ENCODE measurements around the gene MBNL1. TPM values are rescaled to one million over a fixed set of nuclear protein-coding genes. Genes with fewer than 3 reads are reported as not detected.

The MBNL1 gene
- total RNA-seq, 1 donor from 2014 or later: 719 TPM

DNA sequence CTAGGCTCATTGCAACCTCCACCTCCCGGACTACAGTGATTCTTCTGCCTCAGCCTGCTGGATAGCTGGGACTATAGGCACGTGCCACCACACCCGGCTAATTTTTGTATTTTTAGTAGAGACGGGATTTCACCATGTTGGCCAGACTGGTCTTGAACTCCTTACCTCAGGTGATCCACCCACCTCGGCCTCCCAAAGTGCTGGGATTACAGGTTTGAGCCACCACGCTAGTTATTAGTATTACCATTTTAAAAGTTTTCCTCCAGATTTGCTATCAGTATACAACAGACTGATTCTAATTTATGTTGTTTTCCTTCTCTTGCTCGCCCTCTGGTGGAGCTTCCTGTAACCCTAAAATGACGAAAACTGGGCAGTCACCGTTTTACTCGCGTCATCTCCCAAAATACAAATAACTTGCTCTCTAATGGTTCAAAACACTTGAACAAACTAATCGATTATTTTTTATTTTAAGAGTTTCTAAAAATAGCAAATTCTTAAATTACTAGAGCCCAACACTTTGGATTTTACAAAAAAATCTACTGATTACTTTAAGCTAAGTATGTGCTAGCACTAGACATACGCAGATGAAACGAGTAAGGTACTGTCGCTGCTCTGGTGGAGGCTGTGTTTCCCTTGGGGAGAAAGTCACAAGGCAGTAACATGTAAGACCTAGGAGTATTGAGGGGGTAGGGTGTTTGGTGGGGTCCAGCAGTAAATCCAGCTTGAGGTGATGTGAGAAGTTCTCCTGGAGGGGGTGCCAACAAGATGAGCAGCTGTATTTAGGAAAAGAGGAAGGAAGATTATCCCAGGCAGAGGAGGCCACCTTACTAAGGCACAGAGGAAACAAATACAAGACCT, 203.3 kb downstream of the MBNL1 start:
- peak; percentile 73 for DNase-seq (ENCODE audit: low spot score)

DNA sequence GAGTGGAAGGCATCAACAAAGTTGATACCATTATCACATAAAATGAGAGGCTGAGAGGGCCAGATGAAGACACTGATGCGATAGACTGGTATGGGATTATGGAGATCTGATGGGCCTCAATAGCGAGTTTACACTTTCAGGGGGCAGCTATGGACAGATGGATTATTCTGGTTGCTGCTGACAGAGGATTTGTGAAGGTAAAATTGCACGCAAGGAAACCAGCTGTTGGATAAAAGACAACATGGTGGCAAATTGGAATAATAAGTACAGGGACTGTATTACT, 203.9 kb downstream of the MBNL1 start:
- DNase-seq (ENCODE audit: low spot score): no peak

- DNase-seq (ENCODE audit: low spot score): peak; percentile 80
These were observed 205.9 kb downstream of the MBNL1 start for GRCh38 chr3:152474585-152474984.

GRCh38 chr3:152477422-152477821, 208.7 kb downstream of the MBNL1 start:
- peak; percentile 30 for DNase-seq (ENCODE audit: low spot score)

- no peak for DNase-seq (ENCODE audit: low spot score)
These were observed 211.7 kb downstream of the MBNL1 start for GRCh38 chr3:152480282-152480953.

GRCh38 chr3:152486364-152486763, 217.6 kb downstream of the MBNL1 start:
- no peak for DNase-seq (ENCODE audit: low spot score)

DNA sequence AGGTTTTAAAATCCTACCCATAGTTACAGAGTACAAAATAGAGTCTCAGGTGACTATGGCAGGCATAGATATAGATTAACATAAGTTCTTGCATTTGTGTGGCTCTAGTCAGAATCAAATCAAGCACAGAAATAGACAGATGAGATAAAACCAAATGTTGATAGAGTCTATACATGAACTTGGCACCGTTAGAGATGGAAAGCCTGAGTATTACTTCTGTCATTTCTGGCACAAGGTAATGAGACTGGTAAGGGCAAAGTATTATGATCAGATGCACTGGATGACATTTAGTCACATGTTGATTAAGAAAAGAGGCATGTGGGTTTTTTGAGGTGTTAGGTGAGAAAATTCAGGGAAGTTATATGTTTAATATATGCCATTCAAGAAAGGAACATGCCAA, 219.7 kb downstream of the MBNL1 start:
- DNase-seq (ENCODE audit: low spot score): no peak

DNA sequence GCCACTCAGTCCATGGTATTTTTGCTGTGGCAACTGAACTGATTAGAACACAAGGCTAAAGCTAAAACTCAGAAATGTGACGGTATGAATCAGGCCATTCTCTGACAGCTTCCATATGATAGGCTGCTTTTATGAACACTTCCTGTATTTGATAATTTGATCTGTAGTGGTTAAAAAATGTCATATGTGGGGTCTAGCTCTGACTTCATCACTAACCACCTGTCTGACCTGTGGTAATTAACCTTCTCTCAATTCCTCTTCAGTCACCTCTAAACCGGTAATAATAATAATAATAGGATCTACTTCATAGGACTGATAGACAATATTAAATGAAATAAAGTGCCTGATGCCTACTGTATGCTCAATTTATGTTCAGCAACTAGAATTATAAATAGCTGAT, 223.2 kb downstream of the MBNL1 start:
- DNase-seq (ENCODE audit: low spot score): no peak

DNA sequence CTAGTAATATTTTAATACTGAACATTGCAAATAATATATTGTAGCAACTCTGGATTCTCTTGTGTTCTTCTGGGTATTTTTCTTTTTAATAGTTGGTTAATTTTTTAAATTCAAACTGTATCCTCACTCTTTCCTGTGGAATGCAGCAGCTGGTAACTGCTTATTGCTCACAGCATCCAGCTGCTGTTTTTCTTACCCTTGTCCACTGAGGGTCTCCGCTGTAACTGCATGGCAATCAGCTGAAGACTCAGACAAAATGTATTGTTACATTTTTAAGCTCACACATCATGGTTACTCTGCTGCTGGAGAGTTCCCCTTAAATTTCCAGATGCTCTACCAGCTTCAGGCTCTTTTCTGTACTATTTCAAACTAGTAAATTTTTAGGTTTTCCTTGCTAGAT, 227.6 kb downstream of the MBNL1 start:
- DNase-seq (ENCODE audit: low spot score): no peak

- no peak for DNase-seq (ENCODE audit: low spot score)
These were observed 228.0 kb downstream of the MBNL1 start for GRCh38 chr3:152496716-152497115.

DNA sequence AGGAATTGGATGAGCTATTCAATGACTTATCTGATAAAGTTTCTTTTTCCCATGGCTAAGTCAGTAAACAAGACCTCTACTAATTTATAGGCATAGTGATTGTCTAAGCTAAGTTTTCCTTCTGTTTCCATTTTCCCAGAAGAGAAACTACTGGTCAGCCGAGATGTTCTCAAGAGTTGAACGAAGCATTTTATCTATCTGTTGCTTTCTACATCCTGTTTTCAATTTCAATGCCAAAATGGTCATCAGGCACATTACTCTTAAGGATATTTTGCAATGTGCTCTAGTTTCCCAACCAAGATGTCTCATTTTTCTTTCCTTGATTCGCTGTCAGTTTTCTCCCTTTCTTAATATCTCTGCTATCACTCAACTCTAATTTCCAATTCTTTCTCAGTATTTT, 228.7 kb downstream of the MBNL1 start:
- no peak for DNase-seq (ENCODE audit: low spot score)

- DNase-seq (ENCODE audit: low spot score): no peak
These were observed 229.2 kb downstream of the MBNL1 start for GRCh38 chr3:152497890-152498289.

DNA sequence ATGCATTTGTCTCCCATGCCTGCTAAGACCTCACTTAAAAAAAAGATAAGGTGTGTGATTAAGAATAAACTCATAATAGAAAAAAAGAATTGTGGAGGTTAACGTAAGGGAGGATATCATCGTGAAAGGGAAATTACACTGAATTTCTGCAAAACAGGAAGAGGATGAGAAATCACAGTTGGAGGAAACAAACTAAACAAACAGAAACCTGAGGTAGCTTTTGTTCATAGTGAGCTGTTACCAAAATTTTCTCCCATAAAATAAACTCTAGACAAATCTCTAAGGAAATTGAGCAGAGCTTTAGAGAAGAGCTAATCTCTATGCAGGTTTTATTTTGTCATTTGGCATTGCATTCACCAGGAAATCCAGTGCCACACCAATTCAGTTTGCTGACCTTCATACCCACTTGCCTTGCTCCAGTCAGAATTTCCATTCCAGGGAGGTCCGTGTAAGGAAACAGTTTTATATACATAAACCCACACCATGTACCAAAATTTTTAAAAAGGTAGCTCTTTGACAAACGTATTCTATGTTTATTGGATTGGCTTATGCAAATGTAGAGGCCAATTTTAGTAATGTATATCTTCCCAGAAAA, 231.2 kb downstream of the MBNL1 start:
- DNase-seq (ENCODE audit: low spot score): no peak

- no peak for DNase-seq (ENCODE audit: low spot score)
These were observed 237.2 kb downstream of the MBNL1 start for GRCh38 chr3:152505926-152506325.

- DNase-seq (ENCODE audit: low spot score): peak; percentile 44
These were observed 240.0 kb downstream of the MBNL1 start for GRCh38 chr3:152508705-152509104.

DNA sequence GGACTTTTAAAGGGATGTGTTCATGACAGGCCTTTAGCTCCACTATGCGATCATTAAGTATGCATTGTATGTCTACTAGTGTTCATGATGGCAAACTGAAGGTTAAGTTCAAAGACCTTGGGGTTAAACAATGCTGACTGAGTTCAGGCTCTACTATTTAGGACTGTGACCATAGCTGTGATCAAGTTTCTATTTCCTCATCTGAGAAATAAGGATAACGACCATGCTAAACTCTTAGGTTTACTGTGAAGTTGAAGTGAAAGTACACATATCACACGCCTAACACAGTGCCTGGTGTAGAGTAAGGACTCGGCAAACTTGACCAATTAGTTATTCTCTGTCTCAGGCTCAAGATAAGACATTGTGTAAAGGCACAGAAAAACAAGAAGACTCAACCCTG, 243.2 kb downstream of the MBNL1 start:
- DNase-seq (ENCODE audit: low spot score): no peak

DNA sequence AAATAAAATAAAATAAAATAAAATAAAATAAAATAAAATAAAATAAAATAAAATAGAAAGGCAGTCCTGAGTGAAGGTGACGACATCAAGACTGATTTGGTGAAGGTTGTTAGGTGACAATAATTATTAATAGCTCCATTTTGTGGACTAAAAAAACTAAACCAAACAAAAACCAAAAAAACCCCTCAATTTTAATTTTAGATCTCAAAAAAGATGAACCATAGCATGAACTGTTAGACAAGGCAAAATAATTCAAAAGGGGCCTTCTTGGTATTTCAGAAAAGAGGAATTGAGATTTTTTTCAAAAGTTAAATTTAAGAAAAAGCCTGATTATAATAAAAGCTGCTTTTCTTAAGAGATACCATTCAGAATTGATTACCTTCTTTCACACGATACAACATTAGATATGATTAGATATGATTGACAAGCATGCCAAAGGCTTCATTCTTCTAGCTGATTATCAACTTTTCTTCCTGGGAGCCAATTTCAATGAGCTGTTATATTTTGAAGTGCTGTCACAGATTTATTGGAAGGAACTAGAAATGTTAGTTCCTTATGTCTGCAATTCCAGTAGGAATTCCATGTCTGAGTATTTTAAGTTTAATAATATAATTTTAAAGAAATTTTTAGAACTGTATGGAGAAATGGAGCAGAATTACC, 244.7 kb downstream of the MBNL1 start:
- no peak for DNase-seq (ENCODE audit: low spot score)
